Nephron (organoid): ENCODE results near the gene MYCL.

Experiments used
- H3K27ac Mint-ChIP-seq, 3 experiments: 2 replicates each; pipeline ENCODE4 v1.8.0; 2020; ENCODE audit warnings: mixed read lengths in 3 of 3, mild to moderate bottlenecking in 2 of 3, moderate library complexity in 1 of 3
- H3K27me3 Mint-ChIP-seq: 2 replicates; pipeline ENCODE4 v1.8.0; 2021; ENCODE audit warnings: low read depth, mild to moderate bottlenecking, moderate library complexity, mixed read lengths
- H3K36me3 Mint-ChIP-seq: 2 replicates; pipeline ENCODE4 v1.8.0; 2020; ENCODE audit warnings: low read depth, mixed read lengths
- H3K4me1 Mint-ChIP-seq: 2 replicates; pipeline ENCODE4 v1.8.0; 2020; ENCODE audit warnings: mixed read lengths
- H3K4me3 Mint-ChIP-seq, 3 experiments: 2 replicates each; pipeline ENCODE4 v1.8.0; 2020; ENCODE audit warnings: mild to moderate bottlenecking in 3 of 3, mixed read lengths in 3 of 3, moderate library complexity in 2 of 3
- H3K9me3 Mint-ChIP-seq: 2 replicates; pipeline ENCODE4 v1.8.0; 2020; ENCODE audit warnings: mixed read lengths
- CTCF ChIP-seq, 3 experiments: fragments of 200-600 bp; sonication (generic); IDR thresholded peaks; one replicate each; pipeline ENCODE4 v1.5.0; 2021; ENCODE audit warnings: antibody characterized with exemption in 3 of 3; ENCODE audit not compliant: unreplicated experiment in 3 of 3

MYCL gene

GRCh38 chr1:39943471-39944290, 42.0 kb upstream of the MYCL start:
- no peaks in the 10 kb centered on the region for H3K36me3 Mint-ChIP-seq
- no peaks in the 10 kb centered on the region for H3K4me1 Mint-ChIP-seq
- H3K9me3 Mint-ChIP-seq = no peaks in the 10 kb centered on the region
- H3K27me3 Mint-ChIP-seq = peaks cover 7% of the 10 kb centered on the region
- no peak overlapping the region for H3K27ac Mint-ChIP-seq
- H3K4me3 Mint-ChIP-seq = no peak overlapping the region
- no peak for TF ChIP-seq CTCF (IDR thresholded peaks at IDR 0.05; ENCODE audit: unreplicated experiment in 3 of 3)

GRCh38 chr1:39940980-39941871, 39.5 kb upstream of the MYCL start:
- no peak for TF ChIP-seq CTCF (IDR thresholded peaks at IDR 0.05; ENCODE audit: unreplicated experiment in 3 of 3)
- Mint-ChIP-seq H3K36me3 (no peaks in the 10 kb centered on the region), H3K9me3 (no peaks in the 10 kb centered on the region), H3K27me3 (peaks cover 7% of the 10 kb centered on the region), H3K4me1 (no peaks in the 10 kb centered on the region), H3K4me3 (no peak overlapping the region), H3K27ac (no peak overlapping the region)

GRCh38 chr1:39940253-39940652, 38.5 kb upstream of the MYCL start:
- H3K36me3 Mint-ChIP-seq = no peaks in the 10 kb centered on the region
- H3K4me1 Mint-ChIP-seq = no peaks in the 10 kb centered on the region
- H3K9me3 Mint-ChIP-seq = no peaks in the 10 kb centered on the region
- H3K27me3 Mint-ChIP-seq = peaks cover 10% of the 10 kb centered on the region
- no peak for TF ChIP-seq CTCF (IDR thresholded peaks at IDR 0.05; ENCODE audit: unreplicated experiment in 3 of 3)
- H3K4me3 Mint-ChIP-seq = no peak overlapping the region
- H3K27ac Mint-ChIP-seq = no peak overlapping the region

GRCh38 chr1:39938856-39939255, 37.1 kb upstream of the MYCL start:
- peaks cover 2% of the 10 kb centered on the region for H3K9me3 Mint-ChIP-seq
- H3K36me3 Mint-ChIP-seq = no peaks in the 10 kb centered on the region
- no peak for TF ChIP-seq CTCF (IDR thresholded peaks at IDR 0.05; ENCODE audit: unreplicated experiment in 3 of 3)
- H3K27me3 Mint-ChIP-seq = peaks cover 9% of the 10 kb centered on the region
- H3K4me1 Mint-ChIP-seq = no peaks in the 10 kb centered on the region
- H3K4me3 Mint-ChIP-seq = no peak overlapping the region
- no peak overlapping the region for H3K27ac Mint-ChIP-seq

- no peak for TF ChIP-seq CTCF (IDR thresholded peaks at IDR 0.05; ENCODE audit: unreplicated experiment in 3 of 3)
- Mint-ChIP-seq H3K9me3 (peaks cover 2% of the 10 kb centered on the region), H3K27me3 (peaks cover 5% of the 10 kb centered on the region), H3K27ac (no peak overlapping the region), H3K4me1 (no peaks in the 10 kb centered on the region), H3K4me3 (no peak overlapping the region), H3K36me3 (no peaks in the 10 kb centered on the region)
Measured at GRCh38 chr1:39936724-39937491, 35.2 kb upstream of the MYCL start.
